Vagina (tissue), 2 donors: ENCODE data around the gene CXorf49. TPM values are rescaled to one million over a fixed set of nuclear protein-coding genes. Genes with fewer than 3 reads are reported as not detected.
"Not testable (repeated sequence)": the region's sequence is repeated elsewhere in the genome, so short reads cannot be mapped to it uniquely, and the experiment has no call there.

Experiments
- DNase-seq, 2 donors: peaks; one replicate each; pipeline ENCODE4 v3.0.0-alpha.2; 2017; ENCODE audit errors: extremely low spot score in 2 of 2
- H3K27ac ChIP-seq: fragments of 200-600 bp; sonication (generic); one replicate; pipeline ENCODE4 v1.5.1; 2019
- H3K27me3 ChIP-seq: fragments of 200-600 bp; sonication (generic); one replicate; pipeline ENCODE4 v1.5.1; 2019
- H3K36me3 ChIP-seq, 2 donors: fragments of 200-600 bp; sonication (generic); one replicate each; pipeline ENCODE4 v1.5.1; 2017 to 2019
- H3K4me1 ChIP-seq: fragments of 200-600 bp; sonication (generic); one replicate; pipeline ENCODE4 v1.5.1; 2019
- H3K4me3 ChIP-seq, 2 donors: fragments of 200-600 bp; sonication (generic); 1 replicate in 1 of 2; 2 replicates in 1 of 2; pipeline ENCODE4 v1.5.1; 2016 to 2019
- H3K9me3 ChIP-seq: fragments of 200-600 bp; sonication (generic); one replicate; pipeline ENCODE4 v1.5.1; 2019
- intact Hi-C: fragments of 100-400 bp; cut with DNase I; formaldehyde crosslinking; loops from one replicate; pipeline ENCODE4 v1.15.1; 2023
- total RNA-seq: library from RNA; depleted of rRNA; stranded (reverse); fragments of >200 nt; gene quantifications from one replicate; pipeline ENCODE4 v1.2.3, GENCODE V29; 2016

The CXorf49 gene
- not detected for total RNA-seq

- H3K27me3 ChIP-seq, H3K27ac ChIP-seq, DNase-seq, intact Hi-C loops, H3K4me1 ChIP-seq, H3K4me3 ChIP-seq, H3K36me3 ChIP-seq, H3K9me3 ChIP-seq: not testable (repeated sequence)
Observed at GRCh38 chrX:71718185-71718584, at the start of gene CXorf49. Gene CXorf49 (minus strand): TSS chrX:71718285. CDS start chrX:71718151, 134 bp downstream.

- DNase-seq, H3K9me3 ChIP-seq, H3K4me1 ChIP-seq, H3K4me3 ChIP-seq, H3K27me3 ChIP-seq, intact Hi-C loops, H3K36me3 ChIP-seq, H3K27ac ChIP-seq: not testable (repeated sequence)
Observed at GRCh38 chrX:71767134-71767533, 49.0 kb upstream of the CXorf49 start.

GRCh38 chrX:71765613-71766012, 47.5 kb upstream of the CXorf49 start:
- H3K4me3 ChIP-seq, intact Hi-C loops: not testable (repeated sequence)

GRCh38 chrX:71764832-71765231, 46.7 kb upstream of the CXorf49 start:
- H3K4me1 ChIP-seq, H3K9me3 ChIP-seq, H3K36me3 ChIP-seq, H3K27ac ChIP-seq, H3K4me3 ChIP-seq, DNase-seq, H3K27me3 ChIP-seq, intact Hi-C loops: not testable (repeated sequence)

More at GRCh38 chrX:71765613-71766012, 47.5 kb upstream of the CXorf49 start:
- H3K27ac ChIP-seq, H3K36me3 ChIP-seq, H3K4me1 ChIP-seq, H3K27me3 ChIP-seq, DNase-seq, H3K9me3 ChIP-seq: not testable (repeated sequence)

GRCh38 chrX:71763049-71763448, 45.0 kb upstream of the CXorf49 start, which contains the start of gene CXorf49B:
Gene CXorf49B (plus strand): TSS chrX:71763349. CDS start chrX:71763424, 75 bp downstream.
- H3K9me3 ChIP-seq, intact Hi-C loops, H3K4me3 ChIP-seq, H3K36me3 ChIP-seq, H3K4me1 ChIP-seq, H3K27me3 ChIP-seq, DNase-seq, H3K27ac ChIP-seq: not testable (repeated sequence)

- H3K9me3 ChIP-seq, H3K27me3 ChIP-seq, H3K4me3 ChIP-seq, H3K4me1 ChIP-seq, intact Hi-C loops, H3K36me3 ChIP-seq, DNase-seq, H3K27ac ChIP-seq: not testable (repeated sequence)
Observed at GRCh38 chrX:71760688-71761281, 42.7 kb upstream of the CXorf49 start.

GRCh38 chrX:71720289-71720886, 2.3 kb upstream of the CXorf49 start:
- H3K4me3 ChIP-seq, H3K9me3 ChIP-seq, H3K27ac ChIP-seq, H3K36me3 ChIP-seq, H3K27me3 ChIP-seq, DNase-seq, H3K4me1 ChIP-seq, intact Hi-C loops: not testable (repeated sequence)

- H3K4me3 ChIP-seq, H3K27me3 ChIP-seq, intact Hi-C loops, H3K9me3 ChIP-seq, DNase-seq, H3K4me1 ChIP-seq, H3K27ac ChIP-seq, H3K36me3 ChIP-seq: not testable (repeated sequence)
Observed at GRCh38 chrX:71719195-71719594, 1.1 kb upstream of the CXorf49 start.

- intact Hi-C loops, H3K36me3 ChIP-seq, DNase-seq, H3K4me1 ChIP-seq, H3K27me3 ChIP-seq, H3K4me3 ChIP-seq, H3K9me3 ChIP-seq, H3K27ac ChIP-seq: not testable (repeated sequence)
Observed at GRCh38 chrX:71716323-71716722, 1.8 kb downstream of the CXorf49 start.

- intact Hi-C loops, H3K27me3 ChIP-seq, DNase-seq, H3K27ac ChIP-seq, H3K4me1 ChIP-seq, H3K4me3 ChIP-seq, H3K36me3 ChIP-seq, H3K9me3 ChIP-seq: not testable (repeated sequence)
Observed at GRCh38 chrX:71715551-71715950, 2.5 kb downstream of the CXorf49 start.

- intact Hi-C loops, H3K4me1 ChIP-seq, DNase-seq: not testable (repeated sequence)
Observed at GRCh38 chrX:71714064-71714463, 4.0 kb downstream of the CXorf49 start.

GRCh38 chrX:71702853-71703252, 15.2 kb downstream of the CXorf49 start:
- intact Hi-C loops, H3K9me3 ChIP-seq, H3K4me3 ChIP-seq, DNase-seq, H3K36me3 ChIP-seq, H3K27me3 ChIP-seq, H3K27ac ChIP-seq, H3K4me1 ChIP-seq: not testable (repeated sequence)

More at GRCh38 chrX:71714064-71714463, 4.0 kb downstream of the CXorf49 start:
- not testable (repeated sequence) for H3K9me3 ChIP-seq, H3K4me3 ChIP-seq, H3K36me3 ChIP-seq, H3K27me3 ChIP-seq, H3K27ac ChIP-seq

- H3K4me1 ChIP-seq, H3K4me3 ChIP-seq, DNase-seq, intact Hi-C loops, H3K27ac ChIP-seq, H3K27me3 ChIP-seq, H3K36me3 ChIP-seq, H3K9me3 ChIP-seq: not testable (repeated sequence)
Observed at GRCh38 chrX:71699023-71699344, 19.1 kb downstream of the CXorf49 start.

GRCh38 chrX:71698299-71699022, 19.6 kb downstream of the CXorf49 start:
- H3K4me3 ChIP-seq, H3K27ac ChIP-seq, intact Hi-C loops, DNase-seq, H3K36me3 ChIP-seq, H3K4me1 ChIP-seq, H3K27me3 ChIP-seq, H3K9me3 ChIP-seq: not testable (repeated sequence)
